Testis (tissue), 3 donors: ENCODE data around the gene AGAP1. TPM values are rescaled to one million over a fixed set of nuclear protein-coding genes. Genes with fewer than 3 reads are reported as not detected.

Experiments
- DNase-seq: peaks from one replicate; pipeline ENCODE4 v3.0.0-alpha.2; 2019
- H3K27ac ChIP-seq, 2 donors: fragments of 200-600 bp; sonication (generic); one replicate each; pipeline ENCODE4 v1.5.1; 2019
- H3K27me3 ChIP-seq: fragments of 200-600 bp; sonication (generic); one replicate; pipeline ENCODE4 v1.5.1; 2019
- H3K36me3 ChIP-seq: fragments of 200-600 bp; sonication (generic); one replicate; pipeline ENCODE4 v1.5.1; 2017; ENCODE audit warnings: low read depth; ENCODE audit errors: missing control alignments
- H3K4me1 ChIP-seq: fragments of 200-600 bp; sonication (generic); one replicate; pipeline ENCODE4 v1.5.1; 2019
- H3K4me3 ChIP-seq, 2 donors: fragments of 200-600 bp; sonication (generic); one replicate each; pipeline ENCODE4 v1.5.1; 2017 to 2019
- H3K9me3 ChIP-seq: fragments of 200-600 bp; sonication (generic); one replicate; pipeline ENCODE4 v1.5.1; 2017
- CTCF ChIP-seq, 3 experiments: fragments of 450-650 bp in 2 of 3; fragments of 200-600 bp in 1 of 3; sonication (generic) in 1 of 3; IDR thresholded peaks; one replicate each; pipeline ENCODE4 v1.5.1; 2016 to 2019; ENCODE audit warnings: antibody characterized with exemption in 3 of 3, mild to moderate bottlenecking in 2 of 3, moderate library complexity in 1 of 3
- POLR2A ChIP-seq: fragments of 450-650 bp; IDR thresholded peaks from one replicate; pipeline ENCODE4 v1.6.1; 2017; ENCODE audit warnings: antibody characterized with exemption, mild to moderate bottlenecking, moderate library complexity
- WGBS, 2 donors: methylation state at CpG; one replicate each; pipeline ENCODE4 v1.1.5; 2018; 5-methylcytosine and 5-hydroxymethylcytosine counted together
- intact Hi-C: fragments of 100-400 bp; cut with DNase I; formaldehyde crosslinking; loops from one replicate; pipeline ENCODE4 v1.15.1; 2023; ENCODE audit warnings: low total_unique reads
- polyA plus RNA-seq: library from polyadenylated mRNA; stranded (reverse); fragments of 350-450 nt; fragmentation: Illumina TruSeq; extraction: RNeasy Lipid Tissue Mini Kit (QIAGEN cat#74804); gene quantifications from one replicate; pipeline ENCODE4 v1.2.3, GENCODE V29; 2014; ENCODE audit warnings: low read depth, low replicate concordance; ENCODE audit not compliant: insufficient read depth
- total RNA-seq, 2 donors: library from RNA; depleted of rRNA; stranded (reverse); fragments of >200 nt; gene quantifications; one replicate each; pipeline ENCODE4 v1.2.3, GENCODE V29; 2016

Gene AGAP1
- total and polyA plus RNA-seq, 3 donors from 2014 or later = 21.4 to 45.5 (median 40.7) TPM

- H3K27ac ChIP-seq = no peak overlapping the region
- no peak for TF ChIP-seq CTCF (IDR thresholded peaks at IDR 0.05)
- no peak for TF ChIP-seq POLR2A
- H3K4me1 ChIP-seq = no peaks in the 10 kb centered on the region
- WGBS, 2 donors = 87 to 97% methylated on average over 10 of the region's 10 CpGs
- H3K4me3 ChIP-seq = no peak overlapping the region
- DNase-seq = no peak
- no peaks in the 10 kb centered on the region for H3K9me3 ChIP-seq
- intact Hi-C loops = no loop called here
- H3K36me3 ChIP-seq = no peaks in the 10 kb centered on the region
- no peaks in the 10 kb centered on the region for H3K27me3 ChIP-seq
These were observed 210.0 kb downstream of the AGAP1 start for GRCh38 chr2:235703711-235704295.

GRCh38 chr2:235705296-235705695, 211.5 kb downstream of the AGAP1 start:
- intact Hi-C loops = no loop called here
- H3K27ac ChIP-seq = no peak overlapping the region
- no peaks in the 10 kb centered on the region for H3K4me1 ChIP-seq
- H3K36me3 ChIP-seq = no peaks in the 10 kb centered on the region
- DNase-seq = no peak
- no peaks in the 10 kb centered on the region for H3K9me3 ChIP-seq
- WGBS, 2 donors = 89 to 91% methylated on average over 8 of the region's 8 CpGs
- no peaks in the 10 kb centered on the region for H3K27me3 ChIP-seq
- H3K4me3 ChIP-seq = no peak overlapping the region
- TF ChIP-seq CTCF (IDR thresholded peaks at IDR 0.05) = no peak
- TF ChIP-seq POLR2A = no peak

DNA sequence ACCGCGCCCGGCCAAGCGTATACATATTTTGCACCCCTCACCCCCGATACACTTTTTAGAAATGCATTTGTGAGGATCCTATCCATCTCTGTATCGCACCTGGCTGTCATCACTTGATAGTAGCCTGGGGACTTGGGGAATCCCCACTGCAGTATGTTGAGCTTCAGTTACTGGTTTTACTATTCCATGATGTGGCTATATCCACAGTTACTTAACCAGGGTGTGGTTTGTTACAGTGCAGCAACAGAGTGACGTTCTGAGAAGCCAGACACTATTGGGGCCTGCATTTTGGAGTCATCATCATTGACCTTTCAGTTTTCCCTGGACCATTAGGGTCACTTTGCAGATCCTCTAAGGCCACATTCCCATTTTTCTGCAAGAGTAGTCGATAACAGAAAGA, 212.7 kb downstream of the AGAP1 start:
- DNase-seq = no peak
- intact Hi-C loops = no loop called here
- H3K27ac ChIP-seq = no peak overlapping the region
- 96 to 98% methylated on average over 8 of the region's 8 CpGs for WGBS, 2 donors
- H3K9me3 ChIP-seq = no peaks in the 10 kb centered on the region
- H3K36me3 ChIP-seq = no peaks in the 10 kb centered on the region
- H3K4me1 ChIP-seq = no peaks in the 10 kb centered on the region
- TF ChIP-seq CTCF (IDR thresholded peaks at IDR 0.05) (no peak), POLR2A (no peak)
- no peaks in the 10 kb centered on the region for H3K27me3 ChIP-seq
- H3K4me3 ChIP-seq = no peak overlapping the region

DNA sequence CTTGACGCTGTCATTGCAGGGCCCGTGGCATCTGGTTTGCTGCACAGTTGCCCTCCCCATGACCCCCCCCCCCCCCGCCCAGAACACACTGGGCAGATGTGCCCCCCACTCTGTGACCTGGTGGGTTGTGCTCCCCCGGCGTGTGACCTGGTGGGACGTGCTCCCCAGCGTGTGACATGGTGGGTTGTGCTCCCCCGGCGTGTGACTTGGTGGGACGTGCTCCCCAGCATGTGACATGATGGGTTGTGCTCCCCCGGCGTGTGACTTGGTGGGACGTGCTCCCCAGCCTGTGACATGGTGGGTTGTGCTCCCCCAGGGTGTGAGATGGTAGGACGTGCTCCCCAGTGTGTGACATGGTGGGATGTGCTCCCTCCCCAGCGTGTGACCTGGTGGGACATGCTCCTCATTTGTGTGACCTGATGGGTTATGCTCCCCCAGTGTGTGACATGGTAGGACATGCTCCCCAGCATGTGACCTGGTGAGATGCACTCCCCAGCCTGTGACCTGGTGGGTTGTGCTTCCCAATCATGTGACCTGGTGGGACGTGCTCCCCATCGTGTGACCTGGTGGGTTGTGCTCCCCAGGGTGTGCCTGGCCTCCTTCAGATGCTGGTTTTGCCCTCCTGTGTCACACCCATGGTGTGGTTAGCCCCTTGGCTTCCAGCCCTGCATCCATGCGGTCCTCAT, 213.7 kb downstream of the AGAP1 start:
- H3K27ac ChIP-seq = no peak overlapping the region
- no peak for DNase-seq
- intact Hi-C loops = no loop called here
- H3K9me3 ChIP-seq = no peaks in the 10 kb centered on the region
- H3K4me3 ChIP-seq = no peak overlapping the region
- H3K27me3 ChIP-seq = no peaks in the 10 kb centered on the region
- no peaks in the 10 kb centered on the region for H3K36me3 ChIP-seq
- no peak for TF ChIP-seq POLR2A
- no peak for TF ChIP-seq CTCF (IDR thresholded peaks at IDR 0.05)
- no peaks in the 10 kb centered on the region for H3K4me1 ChIP-seq
- 94 to 95% methylated on average over 13 to 15 of the region's 18 CpGs for WGBS, 2 donors
